SK-N-SH treated with all-trans-retinoic acid at 6 μM for 48 hours (cell line): ENCODE results near the gene PDGFB.

Source experiments
- ATAC-seq: fragments of 200-7000 bp; cut with Tn5 transposase; 3 replicates; pipeline ENCODE4 v1.9.1; 2020; ENCODE audit warnings: mild to moderate bottlenecking, moderate library complexity
- ARNTL ChIP-seq: fragments of 450-650 bp; formaldehyde crosslinking; IDR thresholded peaks from 2 replicates; pipeline ENCODE4 v1.5.0; 2020; ENCODE audit warnings: low read depth, mild to moderate bottlenecking, moderate library complexity, borderline replicate concordance
- BACH2 ChIP-seq: fragments of 250-450 bp; sonication (Bioruptor Pico); IDR thresholded peaks from 2 replicates; pipeline ENCODE4 v1.9.0; 2021; ENCODE audit warnings: mild to moderate bottlenecking, borderline replicate concordance
- CREB5 ChIP-seq: fragments of 250-450 bp; sonication (Bioruptor Pico); IDR thresholded peaks from 2 replicates; pipeline ENCODE4 v1.5.1; 2020; ENCODE audit warnings: low read depth, mild to moderate bottlenecking, moderate library complexity
- CSDC2 ChIP-seq: fragments of 250-450 bp; sonication (Bioruptor Pico); IDR thresholded peaks from 2 replicates; pipeline ENCODE4 v1.5.0; 2020; ENCODE audit warnings: mild to moderate bottlenecking, moderate library complexity
- ESRRG ChIP-seq: fragments of 250-450 bp; sonication (Bioruptor Pico); IDR thresholded peaks from 2 replicates; pipeline ENCODE4 v1.6.1; 2021; ENCODE audit warnings: mild to moderate bottlenecking
- GLIS3 ChIP-seq: fragments of 250-450 bp; sonication (Bioruptor Pico); IDR thresholded peaks from 2 replicates; pipeline ENCODE4 v1.5.0; 2020; ENCODE audit warnings: mild to moderate bottlenecking, moderate library complexity
- ISL1 ChIP-seq: fragments of 250-450 bp; sonication (Bioruptor Pico); IDR thresholded peaks from 2 replicates; pipeline ENCODE4 v2.1.2; 2022; ENCODE audit warnings: mild to moderate bottlenecking, moderate library complexity
- OSR1 ChIP-seq: fragments of 250-450 bp; sonication (Bioruptor Pico); IDR thresholded peaks from 2 replicates; pipeline ENCODE4 v1.8.0; 2022; ENCODE audit warnings: moderate library complexity, mild to moderate bottlenecking, inconsistent platforms
- POU6F1 ChIP-seq: fragments of 250-450 bp; sonication (Bioruptor Pico); IDR thresholded peaks from 2 replicates; pipeline ENCODE4 v1.8.0; 2021; ENCODE audit warnings: low read depth, mild to moderate bottlenecking, moderate library complexity, borderline replicate concordance
- RARB ChIP-seq: fragments of 250-450 bp; sonication (Bioruptor Pico); IDR thresholded peaks from 2 replicates; pipeline ENCODE4 v1.8.0; 2021; ENCODE audit warnings: mild to moderate bottlenecking, moderate library complexity
- TOX ChIP-seq: fragments of 250-450 bp; sonication (Bioruptor Pico); IDR thresholded peaks from 2 replicates; pipeline ENCODE4 v1.8.0; 2021; ENCODE audit warnings: mild to moderate bottlenecking, moderate library complexity, borderline replicate concordance
- TSHZ2 ChIP-seq: fragments of 250-450 bp; sonication (Bioruptor Pico); IDR thresholded peaks from 2 replicates; pipeline ENCODE4 v1.5.0; 2020; ENCODE audit warnings: mild to moderate bottlenecking, moderate library complexity
- ZC3H10 ChIP-seq: fragments of 250-450 bp; sonication (Bioruptor Pico); IDR thresholded peaks from 2 replicates; pipeline ENCODE4 v1.5.1; 2021; ENCODE audit warnings: mild to moderate bottlenecking, moderate library complexity
- ZFP30 ChIP-seq: fragments of 450-650 bp; formaldehyde crosslinking; IDR thresholded peaks from 2 replicates; pipeline ENCODE4 v1.5.0; 2022; ENCODE audit warnings: mild to moderate bottlenecking, moderate library complexity
- ZNF565 ChIP-seq: fragments of 450-650 bp; formaldehyde crosslinking; conservative IDR thresholded peaks from 2 replicates; pipeline ENCODE4 v1.5.0; 2020; ENCODE audit warnings: low read depth, mild to moderate bottlenecking, moderate library complexity
- ZNF8 ChIP-seq: fragments of 450-650 bp; formaldehyde crosslinking; IDR thresholded peaks from 2 replicates; pipeline ENCODE4 v1.5.0; 2020; ENCODE audit warnings: mild to moderate bottlenecking, moderate library complexity

The PDGFB gene

GRCh38 chr22:39266398-39267030 lies 21.7 kb upstream of the PDGFB start (continued):
- TF ChIP-seq TSHZ2 (CRISPR knock-in tag) (no peak), RARB (CRISPR knock-in tag) (no peak)

GRCh38 chr22:39265143-39265886 lies 20.5 kb upstream of the PDGFB start:
- ATAC-seq: no peak
- no peak for TF ChIP-seq ZFP30 (CRISPR knock-in tag)
- TF ChIP-seq ZC3H10: no peak
- no peak for TF ChIP-seq POU6F1 (CRISPR knock-in tag)

- no peak for TF ChIP-seq CSDC2 (CRISPR knock-in tag)
- TF ChIP-seq ISL1 (CRISPR knock-in tag): no peak
- TF ChIP-seq ZNF565: no peak
- no peak for TF ChIP-seq BACH2 (CRISPR knock-in tag)
- TF ChIP-seq TOX (CRISPR knock-in tag): no peak
- TF ChIP-seq ZFP30 (CRISPR knock-in tag): no peak
- no peak for TF ChIP-seq ZNF8 (CRISPR knock-in tag)
- no peak for TF ChIP-seq OSR1 (CRISPR knock-in tag)
- no peak for TF ChIP-seq ESRRG (CRISPR knock-in tag)
- TF ChIP-seq POU6F1 (CRISPR knock-in tag): no peak
- no peak for TF ChIP-seq TSHZ2 (CRISPR knock-in tag)
- ATAC-seq: no peak
Measured at GRCh38 chr22:39264349-39265038, 19.7 kb upstream of the PDGFB start.

- ATAC-seq: no peak
- TF ChIP-seq TSHZ2 (CRISPR knock-in tag) (no peak), GLIS3 (CRISPR knock-in tag) (no peak), OSR1 (CRISPR knock-in tag) (no peak), CREB5 (CRISPR knock-in tag) (no peak), RARB (CRISPR knock-in tag) (no peak), CSDC2 (CRISPR knock-in tag) (no peak), ZFP30 (CRISPR knock-in tag) (no peak), POU6F1 (CRISPR knock-in tag) (no peak), ARNTL (CRISPR knock-in tag) (no peak)
Measured at GRCh38 chr22:39263626-39264348, 19.0 kb upstream of the PDGFB start.
